HEK293 (cell line): ENCODE data around the gene TFAM.

ENCODE experiments used
- CTCF ChIA-PET: fragments of 350-600 bp; formaldehyde crosslinking; extraction: SDS; loops from one replicate; lab custom pipeline; 2021; ENCODE audit warnings: antibody characterized with exemption; lab: Yijun Ruan, JAX
- POLR2A ChIA-PET: fragments of 300-600 bp; formaldehyde crosslinking; extraction: SDS; loops from one replicate; lab custom pipeline; 2020; ENCODE audit warnings: antibody characterized with exemption, inconsistent platforms; lab: Yijun Ruan, JAX
- H3K27ac ChIP-seq: fragments of 200-500 bp; sonication (Bioruptor generic); 2 replicates; pipeline ENCODE4 v1.5.1; 2014; ENCODE audit warnings: low read depth, low read length, control low read depth, inconsistent platforms; ENCODE audit errors: extremely low read depth
- H3K36me3 ChIP-seq, 2 experiments: fragments of 200-500 bp in 1 of 2; sonication (Bioruptor generic) in 1 of 2; 1 replicate in 1 of 2; 2 replicates in 1 of 2; pipeline ENCODE4 v1.5.1; 2014 to 2017; ENCODE audit warnings: inconsistent platforms in 2 of 2, low read length in 2 of 2; ENCODE audit not compliant: control insufficient read depth in 2 of 2, insufficient read depth in 1 of 2
- H3K4me1 ChIP-seq: fragments of 200-500 bp; sonication (Bioruptor generic); 2 replicates; pipeline ENCODE4 v1.5.1; 2014; ENCODE audit warnings: mild to moderate bottlenecking, low read length, inconsistent platforms; ENCODE audit not compliant: control insufficient read depth, insufficient read depth
- H3K4me3 ChIP-seq: 2 replicates; pipeline ENCODE4 v1.5.1; 2011; ENCODE audit warnings: low read depth, mild to moderate bottlenecking, control low read depth, low read length, moderate library complexity
- H3K9me3 ChIP-seq: fragments of 200-500 bp; sonication (Bioruptor generic); 2 replicates; pipeline ENCODE4 v1.5.1; 2014; ENCODE audit warnings: low read depth, low read length, inconsistent platforms; ENCODE audit not compliant: control insufficient read depth, insufficient read depth
- ATF2 ChIP-seq: fragments of 450-650 bp; formaldehyde crosslinking; IDR thresholded peaks from 2 replicates; pipeline ENCODE4 v1.5.1; 2016; ENCODE audit warnings: missing biosample characterization, missing genetic modification characterization, low read depth
- CTCF ChIP-seq: fragments of 450-650 bp; formaldehyde crosslinking; IDR thresholded peaks from 2 replicates; pipeline ENCODE4 v1.5.1; 2016; ENCODE audit warnings: missing biosample characterization, missing genetic modification characterization
- GLI2 ChIP-seq: fragments of 450-650 bp; formaldehyde crosslinking; IDR thresholded peaks from 2 replicates; pipeline ENCODE4; 2017; ENCODE audit warnings: missing biosample characterization, missing genetic modification characterization, low read depth, borderline replicate concordance
- HOXA7 ChIP-seq: sonication (generic); formaldehyde crosslinking; IDR thresholded peaks from 2 replicates; pipeline ENCODE4 v1.8.1; 2022; ENCODE audit warnings: missing genetic modification reagents, borderline replicate concordance
- HOXC10 ChIP-seq: sonication (generic); formaldehyde crosslinking; IDR thresholded peaks from 2 replicates; pipeline ENCODE4 v1.8.1; 2023; ENCODE audit warnings: mild to moderate bottlenecking, missing genetic modification reagents
- KLF10 ChIP-seq: fragments of 450-650 bp; IDR thresholded peaks from 2 replicates; pipeline ENCODE4 v1.5.1; 2018; ENCODE audit warnings: missing biosample characterization, mild to moderate bottlenecking, missing genetic modification characterization
- KLF16 ChIP-seq: fragments of 450-650 bp; formaldehyde crosslinking; IDR thresholded peaks from 2 replicates; pipeline ENCODE4 v1.5.1; 2017; ENCODE audit warnings: missing biosample characterization, missing genetic modification characterization
- OSR2 ChIP-seq: fragments of 450-650 bp; formaldehyde crosslinking; IDR thresholded peaks from 2 replicates; pipeline ENCODE4 v1.5.1; 2016; ENCODE audit warnings: missing biosample characterization, missing genetic modification characterization
- OVOL3 ChIP-seq: fragments of 450-650 bp; formaldehyde crosslinking; IDR thresholded peaks from 2 replicates; pipeline ENCODE4 v1.5.1; 2016; ENCODE audit warnings: missing biosample characterization, missing genetic modification characterization
- SP2 ChIP-seq: fragments of 450-650 bp; formaldehyde crosslinking; IDR thresholded peaks from 2 replicates; pipeline ENCODE4 v1.5.1; 2016; ENCODE audit warnings: missing biosample characterization, missing genetic modification characterization
- TCF7L2 ChIP-seq: IDR thresholded peaks from 2 replicates; pipeline ENCODE4 v1.6.1; 2011; ENCODE audit warnings: low read depth, mild to moderate bottlenecking, inconsistent platforms, low read length, moderate library complexity, borderline replicate concordance
- ZBTB48 ChIP-seq: fragments of 450-650 bp; formaldehyde crosslinking; IDR thresholded peaks from 2 replicates; pipeline ENCODE4 v1.5.1; 2016; ENCODE audit warnings: missing biosample characterization, missing genetic modification characterization
- ZEB2 ChIP-seq: fragments of 450-650 bp; formaldehyde crosslinking; IDR thresholded peaks from 2 replicates; pipeline ENCODE4 v1.5.1; 2016; ENCODE audit warnings: missing biosample characterization, missing genetic modification characterization
- ZFP3 ChIP-seq: fragments of 450-650 bp; formaldehyde crosslinking; IDR thresholded peaks from 2 replicates; pipeline ENCODE4 v1.5.1; 2016; ENCODE audit warnings: low read depth, missing biosample characterization, missing genetic modification characterization
- ZNF16 ChIP-seq: fragments of 450-650 bp; formaldehyde crosslinking; IDR thresholded peaks from 2 replicates; pipeline ENCODE4 v1.5.1; 2016; ENCODE audit warnings: low read depth, missing biosample characterization, missing genetic modification characterization
- ZNF274 ChIP-seq, 2 experiments: fragments of 200-500 bp in 1 of 2; fragments of 450-650 bp in 1 of 2; sonication (Bioruptor generic) in 1 of 2; formaldehyde crosslinking in 1 of 2; IDR thresholded peaks; 2 replicates each; pipeline versions ENCODE4 v1.5.1 to v1.6.1; 2014 to 2016; ENCODE audit warnings: borderline replicate concordance in 1 of 2, inconsistent platforms in 1 of 2, low read length in 1 of 2, missing biosample characterization in 1 of 2, missing genetic modification characterization in 1 of 2
- ZNF292 ChIP-seq: fragments of 450-650 bp; formaldehyde crosslinking; IDR thresholded peaks from 2 replicates; pipeline ENCODE4 v1.5.1; 2016; ENCODE audit warnings: low read depth, missing biosample characterization, missing genetic modification characterization, borderline replicate concordance
- ZNF394 ChIP-seq: fragments of 450-650 bp; formaldehyde crosslinking; IDR thresholded peaks from 2 replicates; pipeline ENCODE4 v1.5.1; 2016; ENCODE audit warnings: missing biosample characterization, missing genetic modification characterization, mild to moderate bottlenecking, moderate library complexity, borderline replicate concordance
- ZNF501 ChIP-seq: fragments of 450-650 bp; formaldehyde crosslinking; IDR thresholded peaks from 2 replicates; pipeline ENCODE4 v1.5.1; 2016; ENCODE audit warnings: missing biosample characterization, missing genetic modification characterization
- ZNF513 ChIP-seq: fragments of 450-650 bp; IDR thresholded peaks from 2 replicates; pipeline ENCODE4 v1.5.1; 2018; ENCODE audit warnings: missing biosample characterization, missing genetic modification characterization
- ZNF585B ChIP-seq: fragments of 450-650 bp; formaldehyde crosslinking; IDR thresholded peaks from 2 replicates; pipeline ENCODE4 v1.5.1; 2016; ENCODE audit warnings: missing biosample characterization, missing genetic modification characterization
- ZNF629 ChIP-seq: fragments of 450-650 bp; formaldehyde crosslinking; IDR thresholded peaks from 2 replicates; pipeline ENCODE4 v1.5.1; 2017; ENCODE audit warnings: missing biosample characterization, missing genetic modification characterization
- ZSCAN4 ChIP-seq: fragments of 450-650 bp; formaldehyde crosslinking; IDR thresholded peaks from 2 replicates; pipeline ENCODE4 v1.5.1; 2017; ENCODE audit warnings: missing biosample characterization, missing genetic modification characterization

Gene TFAM

GRCh38 chr10:58367069-58367468, 18.1 kb upstream of the TFAM start (continued):
- no peak for TF ChIP-seq ZNF394 (tag by site-specific recombination)
- TF ChIP-seq SP2 (tag by site-specific recombination), result no peak
- TF ChIP-seq OVOL3 (tag by site-specific recombination), result no peak
- no peak for TF ChIP-seq CTCF (tag by site-specific recombination)
- no peak for TF ChIP-seq ZBTB48

GRCh38 chr10:58371473-58371872, 13.7 kb upstream of the TFAM start:
- ChIA-PET POLR2A (interaction anchor here (1.1 kb wide), 1 partner anchor 21 kb away, joined by 3 read pairs; no protein-coding TSS in a partner anchor), CTCF (interaction anchor here (0.6 to 0.8 kb wide), 3 partner anchors 9 to 13 kb away, joined by 3 read pairs; partner anchors contain the start of gene TFAM)
- Histone ChIP-seq H3K36me3 (peaks cover 0 to 2% of the 10 kb centered on the region in 2 experiments), H3K4me1 (no peaks in the 10 kb centered on the region), H3K9me3 (no peaks in the 10 kb centered on the region), H3K4me3 (no peak overlapping the region), H3K27ac (no peak overlapping the region)
- no peak for TF ChIP-seq ZNF292
- TF ChIP-seq KLF16 (tag by site-specific recombination), result no peak
- no peak for TF ChIP-seq HOXC10 (CRISPR knock-in tag)
- no peak for TF ChIP-seq ZNF16 (tag by site-specific recombination)
- TF ChIP-seq TCF7L2, result no peak
- no peak for TF ChIP-seq ZEB2
- no peak for TF ChIP-seq ZFP3 (tag by site-specific recombination)
- TF ChIP-seq ZNF513 (tag by site-specific recombination), result no peak
- TF ChIP-seq ZNF629 (tag by site-specific recombination), result no peak
- TF ChIP-seq KLF10 (tag by site-specific recombination), result no peak
- no peak for TF ChIP-seq ZNF501 (tag by site-specific recombination)

- POLR2A ChIA-PET, result no interaction called here
- CTCF ChIA-PET, result no interaction called here
- Histone ChIP-seq H3K36me3 (no peaks in the 10 kb centered on the region; a peak in 1 of 3 replicates), H3K4me3 (no peak overlapping the region), H3K4me1 (no peaks in the 10 kb centered on the region), H3K27ac (no peak overlapping the region), H3K9me3 (no peaks in the 10 kb centered on the region)
- TF ChIP-seq ZNF585B (tag by site-specific recombination), result no peak
- no peak for TF ChIP-seq HOXA7 (CRISPR knock-in tag)
- no peak for TF ChIP-seq ZNF274 (IDR thresholded peaks at IDR 0.05; ENCODE audit: low read length)
- no peak for TF ChIP-seq ZNF274 (tag by site-specific recombination; IDR thresholded peaks at IDR 0.05; ENCODE audit: borderline replicate concordance)
- no peak for TF ChIP-seq OSR2
- no peak for TF ChIP-seq ATF2 (tag by site-specific recombination)
- no peak for TF ChIP-seq ZNF16 (tag by site-specific recombination)
- no peak for TF ChIP-seq ZSCAN4
- no peak for TF ChIP-seq GLI2 (tag by site-specific recombination)
These were observed 12.4 kb upstream of the TFAM start for GRCh38 chr10:58372607-58373441.
